Measurements from ENCODE around the gene CUTC. TPM values are rescaled to one million over a fixed set of nuclear protein-coding genes. Genes with fewer than 3 reads are reported as not detected.
A peak's percentile ranks its signal among the peaks of the same experiment; 100 is the strongest.

Gene CUTC
- total and polyA plus RNA-seq, 4 donors: 10.3 to 23.4 (median 17.3) TPM

DNA sequence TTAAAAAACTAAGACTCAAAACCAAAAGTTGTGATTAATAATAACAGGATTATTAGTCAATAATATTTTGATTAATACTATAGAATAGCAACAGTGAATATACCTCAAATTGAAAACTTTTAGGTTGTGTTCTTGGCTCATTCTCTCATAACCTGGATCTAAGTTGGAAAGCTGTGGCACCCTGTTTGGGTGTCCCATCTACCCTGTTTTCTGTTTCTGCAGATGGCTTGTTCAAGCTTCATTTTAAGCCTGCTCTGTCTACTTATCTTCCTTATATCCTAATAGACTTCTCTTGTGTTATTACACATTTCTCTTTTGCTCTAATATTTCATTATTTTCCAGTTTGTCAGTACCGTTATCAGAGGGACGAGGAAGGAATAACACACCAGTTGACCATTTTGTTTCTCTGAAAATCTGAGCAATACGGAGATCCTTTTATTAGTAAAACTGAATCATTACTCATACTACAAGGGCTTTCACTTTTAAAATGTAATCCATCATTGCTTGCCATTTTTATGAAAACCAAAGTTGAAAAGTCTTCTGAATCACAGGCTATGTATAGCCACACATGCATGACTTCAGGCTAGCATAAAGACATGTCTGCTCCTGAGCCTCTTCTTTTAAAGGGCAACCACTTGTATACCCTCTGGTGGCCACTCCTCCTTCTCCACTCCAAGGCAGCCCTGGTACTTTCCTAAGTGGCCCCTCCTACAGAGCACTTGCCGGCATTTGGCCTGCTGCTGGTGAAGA lies 22.4 kb upstream of the CUTC start:
- H3K9ac ChIP-seq (ENCODE audit: low read depth in 1 of 2, low read length in 2 of 2): peak overlapping the region in 1 of 2 donors; percentile 14
- H3K36me3 ChIP-seq (ENCODE audit: control insufficient read depth in 4 of 4, insufficient read depth in 3 of 4, low read depth in 1 of 4, low read length in 3 of 4): peaks cover 4 to 46% (median 32%) of the 10 kb centered on the region in 4 donors
- no peaks in the 10 kb centered on the region for H3K4me1 ChIP-seq (ENCODE audit: control insufficient read depth in 4 of 4, insufficient read depth in 4 of 4, low read length in 3 of 4)
- no peak overlapping the region for H3K27ac ChIP-seq (ENCODE audit: low read depth in 1 of 2, low read length in 2 of 2)
- no peaks in the 10 kb centered on the region for H3K27me3 ChIP-seq (ENCODE audit: control insufficient read depth in 4 of 4, insufficient read depth in 4 of 4, low read length in 3 of 4)
- no peak overlapping the region for H3K4me3 ChIP-seq (ENCODE audit: low read depth in 1 of 3, low read length in 3 of 3)
- H3K9me3 ChIP-seq (ENCODE audit: control insufficient read depth in 4 of 4, low read length in 3 of 4): no peaks in the 10 kb centered on the region
- 65% methylated on average over 4 of the region's 4 CpGs for WGBS
- TF ChIP-seq GABPA (IDR thresholded peaks at IDR 0.05 in 1 of 2, conservative IDR thresholded peaks at IDR 0.05 in 1 of 2) (no peak), YY1 (IDR thresholded peaks at IDR 0.05) (no peak), TAF1 (conservative IDR thresholded peaks at IDR 0.05) (no peak), FOXA2 (IDR thresholded peaks at IDR 0.05) (no peak), HNF4G (IDR thresholded peaks at IDR 0.05) (no peak), NR2F2 (IDR thresholded peaks at IDR 0.05) (no peak), JUND (IDR thresholded peaks at IDR 0.05) (no peak)
- TF ChIP-seq, protein P1, sequence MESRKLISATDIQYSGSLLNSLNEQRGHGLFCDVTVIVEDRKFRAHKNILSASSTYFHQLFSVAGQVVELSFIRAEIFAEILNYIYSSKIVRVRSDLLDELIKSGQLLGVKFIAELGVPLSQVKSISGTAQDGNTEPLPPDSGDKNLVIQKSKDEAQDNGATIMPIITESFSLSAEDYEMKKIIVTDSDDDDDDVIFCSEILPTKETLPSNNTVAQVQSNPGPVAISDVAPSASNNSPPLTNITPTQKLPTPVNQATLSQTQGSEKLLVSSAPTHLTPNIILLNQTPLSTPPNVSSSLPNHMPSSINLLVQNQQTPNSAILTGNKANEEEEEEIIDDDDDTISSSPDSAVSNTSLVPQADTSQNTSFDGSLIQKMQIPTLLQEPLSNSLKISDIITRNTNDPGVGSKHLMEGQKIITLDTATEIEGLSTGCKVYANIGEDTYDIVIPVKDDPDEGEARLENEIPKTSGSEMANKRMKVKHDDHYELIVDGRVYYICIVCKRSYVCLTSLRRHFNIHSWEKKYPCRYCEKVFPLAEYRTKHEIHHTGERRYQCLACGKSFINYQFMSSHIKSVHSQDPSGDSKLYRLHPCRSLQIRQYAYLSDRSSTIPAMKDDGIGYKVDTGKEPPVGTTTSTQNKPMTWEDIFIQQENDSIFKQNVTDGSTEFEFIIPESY (IDR thresholded peaks at IDR 0.05): no peak
- TF ChIP-seq, protein P2, sequence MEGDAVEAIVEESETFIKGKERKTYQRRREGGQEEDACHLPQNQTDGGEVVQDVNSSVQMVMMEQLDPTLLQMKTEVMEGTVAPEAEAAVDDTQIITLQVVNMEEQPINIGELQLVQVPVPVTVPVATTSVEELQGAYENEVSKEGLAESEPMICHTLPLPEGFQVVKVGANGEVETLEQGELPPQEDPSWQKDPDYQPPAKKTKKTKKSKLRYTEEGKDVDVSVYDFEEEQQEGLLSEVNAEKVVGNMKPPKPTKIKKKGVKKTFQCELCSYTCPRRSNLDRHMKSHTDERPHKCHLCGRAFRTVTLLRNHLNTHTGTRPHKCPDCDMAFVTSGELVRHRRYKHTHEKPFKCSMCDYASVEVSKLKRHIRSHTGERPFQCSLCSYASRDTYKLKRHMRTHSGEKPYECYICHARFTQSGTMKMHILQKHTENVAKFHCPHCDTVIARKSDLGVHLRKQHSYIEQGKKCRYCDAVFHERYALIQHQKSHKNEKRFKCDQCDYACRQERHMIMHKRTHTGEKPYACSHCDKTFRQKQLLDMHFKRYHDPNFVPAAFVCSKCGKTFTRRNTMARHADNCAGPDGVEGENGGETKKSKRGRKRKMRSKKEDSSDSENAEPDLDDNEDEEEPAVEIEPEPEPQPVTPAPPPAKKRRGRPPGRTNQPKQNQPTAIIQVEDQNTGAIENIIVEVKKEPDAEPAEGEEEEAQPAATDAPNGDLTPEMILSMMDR (IDR thresholded peaks at IDR 0.05; ENCODE audit: low read depth, low read length, missing input control): no peak
- TF ChIP-seq, protein P3, sequence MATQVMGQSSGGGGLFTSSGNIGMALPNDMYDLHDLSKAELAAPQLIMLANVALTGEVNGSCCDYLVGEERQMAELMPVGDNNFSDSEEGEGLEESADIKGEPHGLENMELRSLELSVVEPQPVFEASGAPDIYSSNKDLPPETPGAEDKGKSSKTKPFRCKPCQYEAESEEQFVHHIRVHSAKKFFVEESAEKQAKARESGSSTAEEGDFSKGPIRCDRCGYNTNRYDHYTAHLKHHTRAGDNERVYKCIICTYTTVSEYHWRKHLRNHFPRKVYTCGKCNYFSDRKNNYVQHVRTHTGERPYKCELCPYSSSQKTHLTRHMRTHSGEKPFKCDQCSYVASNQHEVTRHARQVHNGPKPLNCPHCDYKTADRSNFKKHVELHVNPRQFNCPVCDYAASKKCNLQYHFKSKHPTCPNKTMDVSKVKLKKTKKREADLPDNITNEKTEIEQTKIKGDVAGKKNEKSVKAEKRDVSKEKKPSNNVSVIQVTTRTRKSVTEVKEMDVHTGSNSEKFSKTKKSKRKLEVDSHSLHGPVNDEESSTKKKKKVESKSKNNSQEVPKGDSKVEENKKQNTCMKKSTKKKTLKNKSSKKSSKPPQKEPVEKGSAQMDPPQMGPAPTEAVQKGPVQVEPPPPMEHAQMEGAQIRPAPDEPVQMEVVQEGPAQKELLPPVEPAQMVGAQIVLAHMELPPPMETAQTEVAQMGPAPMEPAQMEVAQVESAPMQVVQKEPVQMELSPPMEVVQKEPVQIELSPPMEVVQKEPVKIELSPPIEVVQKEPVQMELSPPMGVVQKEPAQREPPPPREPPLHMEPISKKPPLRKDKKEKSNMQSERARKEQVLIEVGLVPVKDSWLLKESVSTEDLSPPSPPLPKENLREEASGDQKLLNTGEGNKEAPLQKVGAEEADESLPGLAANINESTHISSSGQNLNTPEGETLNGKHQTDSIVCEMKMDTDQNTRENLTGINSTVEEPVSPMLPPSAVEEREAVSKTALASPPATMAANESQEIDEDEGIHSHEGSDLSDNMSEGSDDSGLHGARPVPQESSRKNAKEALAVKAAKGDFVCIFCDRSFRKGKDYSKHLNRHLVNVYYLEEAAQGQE (IDR thresholded peaks at IDR 0.05): no peak
- no peak for DNase-seq (ENCODE audit: low spot score)

DNA sequence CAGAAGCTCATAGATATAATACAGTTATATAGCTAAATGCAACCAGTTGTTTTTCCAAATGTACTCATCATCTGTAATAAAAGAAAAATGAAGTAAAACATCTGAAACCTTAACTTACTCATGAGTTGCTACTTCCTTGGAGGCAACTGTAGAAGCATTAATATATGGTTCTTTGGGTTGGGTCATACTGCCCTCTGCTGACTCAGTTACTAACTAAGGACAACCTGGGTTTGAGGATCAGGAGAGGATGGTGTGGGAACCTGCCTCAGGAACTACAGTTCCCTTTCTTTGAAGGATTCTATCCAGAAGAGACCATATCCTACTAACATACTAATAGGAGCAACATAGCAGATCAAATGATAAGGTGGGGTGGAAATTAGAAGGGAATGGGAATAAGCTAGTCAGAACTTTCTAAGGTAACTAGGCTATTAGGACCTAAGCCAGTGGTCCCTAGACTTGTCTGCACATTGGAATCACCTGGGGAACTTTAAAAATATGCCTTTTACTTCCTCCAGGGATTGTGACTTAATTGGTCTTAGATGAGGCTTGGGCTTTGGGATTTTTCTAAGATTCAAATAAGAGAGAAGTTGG lies 20.8 kb upstream of the CUTC start:
- no peaks in the 10 kb centered on the region for H3K27me3 ChIP-seq (ENCODE audit: control insufficient read depth in 4 of 4, insufficient read depth in 4 of 4, low read length in 3 of 4)
- H3K9me3 ChIP-seq (ENCODE audit: control insufficient read depth in 4 of 4, low read length in 3 of 4): no peaks in the 10 kb centered on the region
- no peak overlapping the region for H3K9ac ChIP-seq (ENCODE audit: low read depth in 1 of 2, low read length in 2 of 2)
- no peak overlapping the region for H3K4me3 ChIP-seq (ENCODE audit: low read depth in 1 of 3, low read length in 3 of 3)
- peaks cover 7 to 39% (median 29%) of the 10 kb centered on the region in 4 donors for H3K36me3 ChIP-seq (ENCODE audit: control insufficient read depth in 4 of 4, insufficient read depth in 3 of 4, low read depth in 1 of 4, low read length in 3 of 4)
- TF ChIP-seq SP1 (IDR thresholded peaks at IDR 0.05) (no peak), RAD21 (IDR thresholded peaks at IDR 0.05) (peak; percentile 83 to 85), FOXA1 (IDR thresholded peaks at IDR 0.05) (no peak)
- TF ChIP-seq, protein P2 (IDR thresholded peaks at IDR 0.05; ENCODE audit: low read depth, low read length, missing input control): peak; percentile 40
- TF ChIP-seq, protein P4, sequence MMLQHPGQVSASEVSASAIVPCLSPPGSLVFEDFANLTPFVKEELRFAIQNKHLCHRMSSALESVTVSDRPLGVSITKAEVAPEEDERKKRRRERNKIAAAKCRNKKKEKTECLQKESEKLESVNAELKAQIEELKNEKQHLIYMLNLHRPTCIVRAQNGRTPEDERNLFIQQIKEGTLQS (IDR thresholded peaks at IDR 0.05): no peak
- H3K4me1 ChIP-seq (ENCODE audit: control insufficient read depth in 4 of 4, insufficient read depth in 4 of 4, low read length in 3 of 4): no peaks in the 10 kb centered on the region
- H3K27ac ChIP-seq (ENCODE audit: low read depth in 1 of 2, low read length in 2 of 2): no peak overlapping the region
- DNase-seq (ENCODE audit: low spot score): no peak

All from liver (tissue), 9 donors.